GM23248 (cell line): Measurements from ENCODE around the gene ADAM12. TPM values are rescaled to one million over a fixed set of nuclear protein-coding genes. Genes with fewer than 3 reads are reported as not detected.

Experiments
- DNase-seq: peaks from one replicate; pipeline ENCODE4 v3.0.0-alpha.2; 2015
- H2AFZ ChIP-seq: fragments of 200-600 bp; sonication (generic); 2 replicates; pipeline ENCODE4 v1.6.1; 2016; ENCODE audit warnings: antibody characterized with exemption
- H3F3A ChIP-seq: fragments of 200-600 bp; sonication (generic); 2 replicates; pipeline ENCODE4 v1.6.1; 2016; ENCODE audit warnings: mild to moderate bottlenecking, antibody characterized with exemption, mixed run types; ENCODE audit not compliant: insufficient read depth
- H3K27ac ChIP-seq: fragments of 200-600 bp; sonication (generic); 2 replicates; pipeline ENCODE4 v1.5.1; 2016; ENCODE audit warnings: mild to moderate bottlenecking
- H3K27me3 ChIP-seq: fragments of 200-600 bp; sonication (generic); replicated peaks from 2 replicates; pipeline ENCODE4 v1.6.1; 2016; ENCODE audit warnings: mild to moderate bottlenecking; ENCODE audit not compliant: insufficient read depth
- H3K36me3 ChIP-seq: fragments of 200-600 bp; sonication (generic); 2 replicates; pipeline ENCODE4 v1.6.1; 2016; ENCODE audit warnings: low read depth, mild to moderate bottlenecking
- H3K4me1 ChIP-seq: fragments of 200-600 bp; sonication (generic); 2 replicates; pipeline ENCODE4 v1.6.1; 2016; ENCODE audit warnings: mild to moderate bottlenecking; ENCODE audit not compliant: insufficient read depth
- H3K4me2 ChIP-seq: fragments of 200-600 bp; sonication (generic); one replicate; pipeline ENCODE4 v1.6.1; 2016; ENCODE audit warnings: mild to moderate bottlenecking; ENCODE audit not compliant: unreplicated experiment
- H3K4me3 ChIP-seq: fragments of 200-600 bp; sonication (generic); 2 replicates; pipeline ENCODE4 v1.5.1; 2016; ENCODE audit warnings: mild to moderate bottlenecking
- H3K79me2 ChIP-seq: fragments of 200-600 bp; sonication (generic); 2 replicates; pipeline ENCODE4 v1.6.1; 2016; ENCODE audit warnings: mild to moderate bottlenecking; ENCODE audit not compliant: insufficient read depth
- H3K9ac ChIP-seq: fragments of 200-600 bp; sonication (generic); 2 replicates; pipeline ENCODE4 v1.6.1; 2016; ENCODE audit warnings: mild to moderate bottlenecking
- H3K9me2 ChIP-seq: fragments of 200-600 bp; sonication (generic); 2 replicates; pipeline ENCODE4 v1.6.1; 2016; ENCODE audit warnings: mixed run types, mild to moderate bottlenecking, moderate library complexity; ENCODE audit not compliant: insufficient read depth
- H3K9me3 ChIP-seq: fragments of 200-600 bp; sonication (generic); one replicate; pipeline ENCODE4 v1.6.1; 2017; ENCODE audit warnings: low read depth
- H4K20me1 ChIP-seq: fragments of 200-600 bp; sonication (generic); 2 replicates; pipeline ENCODE4 v1.6.0; 2016; ENCODE audit not compliant: insufficient read depth
- EZH2 ChIP-seq: fragments of 200-600 bp; sonication (generic); IDR thresholded peaks from 2 replicates; pipeline ENCODE4 v1.6.1; 2018; ENCODE audit warnings: antibody characterized with exemption, mild to moderate bottlenecking; ENCODE audit not compliant: insufficient read depth, poor library complexity, severe bottlenecking
- EZH2phosphoT487 ChIP-seq: fragments of 200-600 bp; sonication (generic); IDR thresholded peaks from 2 replicates; pipeline ENCODE4 v1.6.1; 2018; ENCODE audit warnings: antibody characterized with exemption, moderate library complexity, mild to moderate bottlenecking, low read depth; ENCODE audit not compliant: insufficient read depth
- WGBS, 2 experiments: methylation state at CpG; one replicate each; pipeline ENCODE4 v1.1.6; 2015 to 2017; ENCODE audit warnings: low lambda C conversion rate in 2 of 2, low coverage in 1 of 2; ENCODE audit errors: missing lambda C conversion rate in 2 of 2; 5-methylcytosine and 5-hydroxymethylcytosine counted together
- in situ Hi-C: fragments of 300-500 bp; cut with MboI; formaldehyde crosslinking; loops from 2 replicates; pipeline ENCODE4 v1.15.0; 2020
- polyA plus RNA-seq: library from polyadenylated mRNA; unstranded; fragments of >200 nt; fragmentation: Nextera tagmentation; extraction: Ambion mirVana; gene quantifications from 2 replicates; pipeline ENCODE4 v1.2.1, GENCODE V29; 2016
- total RNA-seq: library from RNA; depleted of rRNA; stranded (reverse); fragments of >200 nt; shearing (Covaris generic); gene quantifications from 2 replicates; pipeline ENCODE4 v1.2.3, GENCODE V29; 2014

ADAM12 gene
- total and polyA plus RNA-seq, 2 experiments from 2014 or later, result 58.4 to 127 TPM

DNA sequence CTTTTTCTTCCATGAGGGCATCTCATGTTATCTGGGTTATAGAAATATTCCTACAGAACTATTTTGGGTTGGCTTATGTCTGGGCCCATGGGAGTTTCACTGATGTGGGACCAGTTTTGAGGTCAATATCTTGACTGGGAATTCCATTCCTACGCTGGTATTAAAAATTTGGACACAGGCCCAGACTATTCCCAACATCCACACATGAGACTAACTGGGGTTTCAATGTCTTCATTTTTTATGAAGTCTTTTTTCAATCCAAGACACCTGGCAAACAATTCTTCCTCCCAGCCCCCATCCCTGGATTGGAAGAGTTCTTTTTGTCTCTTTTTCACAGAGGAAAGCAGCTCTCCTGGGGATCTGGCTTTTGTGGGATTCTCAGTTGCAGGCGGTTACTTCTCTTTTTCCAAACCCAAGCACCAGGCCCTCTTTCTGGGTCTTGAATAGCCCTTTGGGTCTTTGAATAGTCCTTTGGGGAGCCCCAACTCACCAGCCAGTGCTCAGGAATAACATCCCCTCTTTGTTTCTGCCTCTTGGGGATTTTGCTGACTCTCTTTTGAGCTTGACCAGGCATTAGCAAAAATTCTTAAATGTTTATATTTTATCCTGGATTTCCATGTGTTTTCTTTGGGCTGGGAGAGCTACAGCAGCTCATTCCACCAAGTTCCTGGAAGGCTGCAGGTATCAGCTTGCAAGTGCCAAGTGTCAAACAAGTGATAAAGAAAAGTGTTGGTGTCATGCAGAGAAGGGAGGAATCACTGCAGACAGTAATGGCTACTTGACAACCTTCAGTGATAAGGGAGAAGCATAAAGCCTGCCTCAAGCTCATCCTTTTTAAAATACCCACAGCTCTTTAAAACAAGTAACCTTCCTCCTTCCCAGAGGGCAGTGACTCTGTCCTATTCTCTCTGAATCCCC lies 234.3 kb downstream of the ADAM12 start:
- Histone ChIP-seq H3K36me3 (peaks cover 23% of the 10 kb centered on the region), H4K20me1 (no peaks in the 10 kb centered on the region), H3K4me2 (no peak overlapping the region), H3K79me2 (no peaks in the 10 kb centered on the region), H3K4me3 (no peak overlapping the region), H3F3A (peaks cover 19% of the 10 kb centered on the region; the same call in 1 of the 2 replicates), H2AFZ (no peak overlapping the region), H3K9me3 (no peaks in the 10 kb centered on the region), H3K9ac (no peak overlapping the region), H3K4me1 (peaks cover 9% of the 10 kb centered on the region), H3K9me2 (no peaks in the 10 kb centered on the region), H3K27ac (no peak overlapping the region), H3K27me3 (no peaks in the 10 kb centered on the region)
- DNase-seq, result peak; percentile 35
- WGBS, 2 experiments, result 48 to 50% methylated on average over 2 of the region's 2 CpGs
- in situ Hi-C loops, result no loop called here
- TF ChIP-seq EZH2phosphoT487 (no peak), EZH2 (no peak)

DNA sequence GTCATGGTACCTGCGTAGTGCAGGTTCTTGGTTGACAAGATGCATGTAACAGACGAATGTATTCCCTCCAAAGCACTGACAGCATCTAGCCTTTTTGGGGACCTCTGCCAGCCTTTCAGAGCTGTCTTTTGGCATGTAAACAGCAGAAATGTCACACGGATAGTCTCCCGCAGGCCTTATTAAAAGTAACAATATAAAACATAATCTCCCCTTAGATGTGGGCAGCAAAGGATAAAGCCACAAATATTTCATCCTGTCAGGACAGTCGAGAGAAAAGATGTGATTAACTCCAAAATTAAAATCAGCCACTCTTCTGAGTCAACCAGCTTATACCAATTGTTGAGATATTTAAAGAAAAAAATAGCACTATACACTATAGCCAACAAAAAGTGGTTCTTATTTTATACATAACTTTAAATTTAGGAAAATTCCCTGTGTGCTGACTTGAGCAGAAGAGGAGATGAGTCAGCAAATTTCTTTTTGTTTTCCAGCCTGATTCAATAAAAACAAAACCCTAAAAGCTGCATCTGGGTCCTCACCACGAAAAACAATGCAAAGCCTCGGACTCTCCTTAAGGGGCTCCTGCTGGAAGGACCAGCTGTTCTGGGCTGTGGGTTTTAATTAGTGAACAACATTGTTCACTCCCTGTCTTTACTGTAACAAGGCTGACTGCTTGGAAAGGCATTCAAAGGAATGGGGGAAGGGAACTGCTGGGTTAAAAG lies 240.2 kb downstream of the ADAM12 start:
- H3K4me3 ChIP-seq, result peak overlapping the region; percentile 15
- no peak for TF ChIP-seq EZH2phosphoT487
- no peak for TF ChIP-seq EZH2
- H2AFZ ChIP-seq, result 0 out of 2 replicates have a peak overlapping the region, but pooled peaks have one; percentile 8
- in situ Hi-C loops, result no loop called here
- peak overlapping the region; percentile 56 for H3K4me2 ChIP-seq
- H3K4me1 ChIP-seq, result peaks cover 18% of the 10 kb centered on the region
- H3K27me3 ChIP-seq, result no peaks in the 10 kb centered on the region
- no peaks in the 10 kb centered on the region for H3K79me2 ChIP-seq
- 24 to 28% methylated on average over 7 of the region's 7 CpGs for WGBS, 2 experiments
- H3K27ac ChIP-seq, result peak overlapping the region; percentile 51
- H3K9me3 ChIP-seq, result no peaks in the 10 kb centered on the region
- peak overlapping the region; percentile 48 for H3K9ac ChIP-seq
- H3F3A ChIP-seq, result peaks cover 50% of the 10 kb centered on the region
- H4K20me1 ChIP-seq, result no peaks in the 10 kb centered on the region
- peak; percentile 69 for DNase-seq
- H3K36me3 ChIP-seq, result peaks cover 13% of the 10 kb centered on the region
- no peaks in the 10 kb centered on the region for H3K9me2 ChIP-seq

DNA sequence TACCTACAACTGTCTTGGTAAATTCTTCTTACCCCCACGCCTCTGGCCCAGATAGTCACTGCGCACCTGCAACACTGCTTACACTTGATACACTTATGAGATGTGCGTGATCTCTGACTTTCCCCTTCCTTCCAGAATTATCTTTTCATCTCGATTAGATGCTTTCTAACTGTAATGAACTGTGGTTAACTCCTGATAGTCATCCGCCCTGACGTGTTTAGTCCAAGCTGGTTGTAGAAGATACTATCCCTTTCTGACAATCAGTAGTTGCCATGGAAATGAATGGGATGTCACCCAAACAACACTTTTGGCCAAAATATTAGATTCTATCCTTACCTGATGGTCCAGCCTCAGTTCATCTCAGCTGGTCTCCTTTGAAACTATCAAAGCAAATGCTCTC lies 241.5 kb downstream of the ADAM12 start:
- no peak overlapping the region for H3K27ac ChIP-seq
- H3K27me3 ChIP-seq, result no peaks in the 10 kb centered on the region
- no peaks in the 10 kb centered on the region for H3K9me3 ChIP-seq
- in situ Hi-C loops, result no loop called here
- H3K4me3 ChIP-seq, result no peak overlapping the region
- peaks cover 58% of the 10 kb centered on the region for H3F3A ChIP-seq
- H2AFZ ChIP-seq, result no peak overlapping the region
- H3K9me2 ChIP-seq, result no peaks in the 10 kb centered on the region
- no peak overlapping the region for H3K9ac ChIP-seq
- TF ChIP-seq EZH2 (no peak), EZH2phosphoT487 (no peak)
- peaks cover 18% of the 10 kb centered on the region for H3K4me1 ChIP-seq
- no peak overlapping the region for H3K4me2 ChIP-seq
- no peaks in the 10 kb centered on the region for H4K20me1 ChIP-seq
- no peak for DNase-seq
- WGBS, 2 experiments, result 85 to 90% methylated on average over 6 of the region's 6 CpGs
- H3K79me2 ChIP-seq, result peaks cover 3% of the 10 kb centered on the region; the same call in 1 of the 2 replicates
- H3K36me3 ChIP-seq, result peaks cover 7% of the 10 kb centered on the region

DNA sequence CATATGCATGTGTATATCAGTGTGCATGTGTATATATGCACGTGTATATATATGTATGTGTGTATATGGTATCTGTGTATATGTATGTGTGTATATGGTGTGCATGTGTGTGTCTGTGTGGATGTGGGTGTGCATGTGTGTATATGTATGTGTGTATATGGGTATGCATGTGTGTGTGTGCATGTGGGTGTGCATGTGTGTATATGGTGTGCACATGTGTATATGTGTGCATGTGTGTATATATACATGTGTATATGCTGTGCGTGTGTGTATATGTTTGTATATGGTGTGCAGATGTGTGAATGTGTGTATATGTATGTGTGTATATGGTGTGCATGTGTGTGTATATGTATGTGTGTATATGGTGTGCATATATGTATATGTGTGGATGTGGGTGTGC lies 245.2 kb downstream of the ADAM12 start:
- H3K27ac ChIP-seq, result no peak overlapping the region
- peaks cover 15% of the 10 kb centered on the region for H3K79me2 ChIP-seq
- no peak overlapping the region for H2AFZ ChIP-seq
- H3K9me3 ChIP-seq, result no peaks in the 10 kb centered on the region
- no peak for DNase-seq
- in situ Hi-C loops, result no loop called here
- peaks cover 57% of the 10 kb centered on the region for H3F3A ChIP-seq
- no peak overlapping the region for H3K4me3 ChIP-seq
- no peaks in the 10 kb centered on the region for H3K27me3 ChIP-seq
- H3K9me2 ChIP-seq, result no peaks in the 10 kb centered on the region
- no peak overlapping the region for H3K9ac ChIP-seq
- H3K4me1 ChIP-seq, result peaks cover 8% of the 10 kb centered on the region
- TF ChIP-seq EZH2, result no peak
- TF ChIP-seq EZH2phosphoT487, result no peak
- 90 to 93% methylated on average over 2 of the region's 2 CpGs for WGBS, 2 experiments
- H4K20me1 ChIP-seq, result no peaks in the 10 kb centered on the region
- H3K36me3 ChIP-seq, result no peaks in the 10 kb centered on the region; the same call in 1 of the 2 replicates
- H3K4me2 ChIP-seq, result no peak overlapping the region
